ENCODE data around the gene MTHFD1. TPM values are rescaled to one million over a fixed set of nuclear protein-coding genes. Genes with fewer than 3 reads are reported as not detected.

The MTHFD1 gene
- polyA plus RNA-seq, 4 donors = 66.3 to 100 (median 91.8) TPM

- DNase-seq (ENCODE audit: low read depth in 4 of 4, low spot score in 2 of 4) = no peak
Observed at GRCh38 chr14:64478634-64479250, 90.6 kb downstream of the MTHFD1 start.

- DNase-seq (ENCODE audit: low read depth in 4 of 4, low spot score in 2 of 4) = no peak
Observed at GRCh38 chr14:64488590-64489099, 100.5 kb downstream of the MTHFD1 start.

GRCh38 chr14:64491637-64492036, 103.5 kb downstream of the MTHFD1 start:
- DNase-seq (ENCODE audit: low read depth in 4 of 4, low spot score in 2 of 4) = no peak

- DNase-seq (ENCODE audit: low read depth in 4 of 4, low spot score in 2 of 4) = no peak
Observed at GRCh38 chr14:64493455-64493854, 105.3 kb downstream of the MTHFD1 start.

- DNase-seq (ENCODE audit: low read depth in 4 of 4, low spot score in 2 of 4) = no peak
Observed at GRCh38 chr14:64495252-64495651, 107.1 kb downstream of the MTHFD1 start.

- DNase-seq (ENCODE audit: low read depth in 4 of 4, low spot score in 2 of 4) = no peak
Observed at GRCh38 chr14:64496764-64497163, 108.6 kb downstream of the MTHFD1 start.

- DNase-seq (ENCODE audit: low read depth in 4 of 4, low spot score in 2 of 4) = no peak
Observed at GRCh38 chr14:64500088-64500487, 111.9 kb downstream of the MTHFD1 start.

- DNase-seq (ENCODE audit: low read depth in 4 of 4, low spot score in 2 of 4) = peak in 1 of 4 donors; percentile 33
Observed at GRCh38 chr14:64501411-64502171, 113.4 kb downstream of the MTHFD1 start.

GRCh38 chr14:64502456-64502855, 114.3 kb downstream of the MTHFD1 start:
- no peak for DNase-seq (ENCODE audit: low read depth in 4 of 4, low spot score in 2 of 4)

- no peak for DNase-seq (ENCODE audit: low read depth in 4 of 4, low spot score in 2 of 4)
Observed at GRCh38 chr14:64502887-64503433, 114.8 kb downstream of the MTHFD1 start.

- peak in 3 of 4 donors; percentile 62 to 83 (median 81) for DNase-seq (ENCODE audit: low read depth in 4 of 4, low spot score in 2 of 4)
Observed at GRCh38 chr14:64503434-64504309, 115.5 kb downstream of the MTHFD1 start, which contains the start of gene ZBTB25. Gene ZBTB25, minus strand, starts transcription at chr14:64503838. Its CDS starts 13,305 bp downstream, at chr14:64490533.

GRCh38 chr14:64504310-64504896, 116.2 kb downstream of the MTHFD1 start, which contains the start of gene ZBTB1:
Gene ZBTB1, plus strand, starts transcription at chr14:64504770. Its CDS starts 16,735 bp downstream, at chr14:64521505.
- peak in 3 of 4 donors; percentile 60 to 79 (median 65) for DNase-seq (ENCODE audit: low read depth in 4 of 4, low spot score in 2 of 4)

- peak in 3 of 4 donors; percentile 84 to 89 (median 85) for DNase-seq (ENCODE audit: low read depth in 4 of 4, low spot score in 2 of 4)
Observed at GRCh38 chr14:64504897-64505794, 117.0 kb downstream of the MTHFD1 start.

GRCh38 chr14:64506721-64507120, 118.6 kb downstream of the MTHFD1 start:
- no peak for DNase-seq (ENCODE audit: low read depth in 4 of 4, low spot score in 2 of 4)

- no peak for DNase-seq (ENCODE audit: low read depth in 4 of 4, low spot score in 2 of 4)
Observed at GRCh38 chr14:64507376-64508156, 119.4 kb downstream of the MTHFD1 start.

- no peak for DNase-seq (ENCODE audit: low read depth in 4 of 4, low spot score in 2 of 4)
Observed at GRCh38 chr14:64508215-64508776, 120.1 kb downstream of the MTHFD1 start.

GRCh38 chr14:64509036-64509435, 120.9 kb downstream of the MTHFD1 start:
- DNase-seq (ENCODE audit: low read depth in 4 of 4, low spot score in 2 of 4) = no peak
